HL-60 (cell line): ENCODE data around the gene PUDP.

Experiments
- CTCF ChIP-seq: IDR thresholded peaks from one replicate; pipeline ENCODE4 v1.5.1; 2011; ENCODE audit warnings: low read length, control low read depth, inconsistent platforms; ENCODE audit not compliant: insufficient read depth
- GABPA ChIP-seq: IDR thresholded peaks from 2 replicates; pipeline ENCODE4 v1.6.1; 2012; ENCODE audit warnings: low read depth
- POLR2AphosphoS5 ChIP-seq: IDR thresholded peaks from 2 replicates; pipeline ENCODE4 v1.6.1; 2012; ENCODE audit warnings: low read depth
- REST ChIP-seq: IDR thresholded peaks from 2 replicates; pipeline ENCODE4 v1.6.1; 2012; ENCODE audit warnings: low read depth; ENCODE audit not compliant: insufficient replicate concordance
- SPI1 ChIP-seq: IDR thresholded peaks from 2 replicates; pipeline ENCODE4 v1.6.1; 2012; ENCODE audit warnings: low read depth, mild to moderate bottlenecking, borderline replicate concordance

DNA sequence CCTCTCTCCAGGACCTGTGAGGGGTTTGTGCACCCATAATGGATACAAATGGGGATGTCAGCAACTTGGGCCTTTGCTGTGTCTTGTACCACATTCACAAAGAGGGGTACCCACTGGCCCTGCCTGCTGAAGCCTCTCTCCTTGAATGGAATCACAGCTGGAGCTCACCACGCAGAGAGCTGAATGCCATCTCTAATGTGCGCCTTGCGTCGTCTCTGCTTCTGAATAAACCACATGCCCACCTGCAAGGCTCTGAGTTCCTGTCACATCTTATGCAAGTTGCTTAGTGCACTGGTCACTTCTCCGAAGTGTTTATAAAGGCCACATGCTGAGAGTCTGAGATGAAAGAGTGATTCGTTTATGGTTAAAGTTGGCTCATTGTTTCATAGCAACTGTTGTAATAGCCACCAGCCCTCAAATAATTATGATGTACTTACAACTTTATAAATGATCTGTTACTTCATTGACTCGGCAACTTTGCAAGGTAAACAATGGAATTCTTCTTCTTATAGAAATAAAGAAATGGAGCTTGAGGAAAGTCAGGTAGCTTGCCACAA, 6.2 kb upstream of the PUDP start:
- TF ChIP-seq CTCF (no peak), GABPA (no peak), POLR2AphosphoS5 (no peak), REST (no peak), SPI1 (no peak)
